IMR-90 (cell line): ENCODE measurements around the gene ENPP7.

ENCODE experiments used
- BHLHE40 ChIP-seq: fragments of 150-350 bp; IDR thresholded peaks from 2 replicates; pipeline ENCODE4 v1.6.1; 2016; ENCODE audit warnings: mild to moderate bottlenecking, low read depth, low read length
- CEBPB ChIP-seq: IDR thresholded peaks from 2 replicates; pipeline ENCODE4 v1.6.1; 2012; ENCODE audit warnings: low read depth, low read length, improper control_type of control experiment
- MAFK ChIP-seq: IDR thresholded peaks from 2 replicates; pipeline ENCODE4 v1.6.1; 2012; ENCODE audit warnings: low read depth, low read length, improper control_type of control experiment
- MAZ ChIP-seq: IDR thresholded peaks from 2 replicates; pipeline ENCODE4 v1.6.1; 2012; ENCODE audit warnings: low read depth, mild to moderate bottlenecking, low read length, improper control_type of control experiment, moderate library complexity, borderline replicate concordance
- NFE2L2 ChIP-seq: fragments of 150-350 bp; IDR thresholded peaks from 2 replicates; pipeline ENCODE4 v1.6.1; 2016; ENCODE audit warnings: low read depth, mild to moderate bottlenecking, low read length
- POLR2A ChIP-seq: IDR thresholded peaks from 2 replicates; pipeline ENCODE4 v1.6.1; 2012; ENCODE audit warnings: mild to moderate bottlenecking, low read depth, low read length
- RAD21 ChIP-seq: IDR thresholded peaks from 2 replicates; pipeline ENCODE4 v1.6.1; 2012; ENCODE audit warnings: low read length, improper control_type of control experiment
- SMC3 ChIP-seq: fragments of 150-350 bp; IDR thresholded peaks from 2 replicates; pipeline ENCODE4 v1.6.1; 2016; ENCODE audit warnings: low read depth, mild to moderate bottlenecking, antibody characterized with exemption, low read length, moderate library complexity
- TF ChIP-seq, protein P1 (sequence below): fragments of 150-350 bp; IDR thresholded peaks from 2 replicates; pipeline ENCODE4 v1.6.1; 2017; ENCODE audit warnings: mild to moderate bottlenecking, antibody characterized with exemption, low read length, low read depth
- TF ChIP-seq, protein P2 (sequence below): conservative IDR thresholded peaks from 2 replicates; pipeline ENCODE4 v1.5.1; 2012; ENCODE audit warnings: mild to moderate bottlenecking, low read depth, low read length, improper control_type of control experiment
- TF ChIP-seq, protein P3 (sequence below): fragments of 150-350 bp; IDR thresholded peaks from 2 replicates; pipeline ENCODE4 v1.6.1; 2016; ENCODE audit warnings: low read depth, mild to moderate bottlenecking, low read length, moderate library complexity, borderline replicate concordance

DNA sequence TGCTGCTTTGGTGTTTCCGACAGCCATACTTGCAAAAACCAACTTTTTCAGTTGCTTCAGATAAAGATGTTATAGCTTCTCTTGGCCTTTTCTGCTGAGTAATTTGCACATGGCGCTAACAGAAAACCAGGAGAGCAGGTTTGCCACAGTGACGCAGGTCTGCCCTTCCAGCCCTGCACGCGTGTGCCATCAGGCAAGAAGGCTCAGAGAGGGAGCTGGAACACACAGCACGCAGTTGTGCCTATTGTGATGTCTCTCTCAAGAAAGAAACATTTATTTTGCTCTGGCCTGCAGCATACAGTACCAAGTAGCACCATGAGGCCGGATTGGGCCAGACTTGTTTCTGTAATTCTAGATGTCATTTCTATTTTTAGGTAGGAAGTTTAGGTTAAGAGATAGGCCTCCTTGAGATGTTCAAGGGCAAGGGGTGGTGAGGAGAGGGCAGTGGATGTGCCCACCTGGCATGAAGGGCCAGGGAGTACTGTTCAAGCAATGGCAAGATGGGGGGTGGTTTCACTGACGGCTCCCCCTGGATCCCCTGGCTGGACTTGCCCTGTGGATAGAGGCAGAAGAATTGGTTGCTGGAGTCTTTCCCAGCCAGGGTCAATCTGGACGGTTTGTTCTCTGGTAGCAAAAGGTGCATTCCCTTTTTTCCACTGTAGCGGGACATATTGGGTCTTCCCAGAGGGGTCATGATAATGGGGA is 49.1 kb downstream of the ENPP7 start:
- no peak for TF ChIP-seq POLR2A
- TF ChIP-seq, protein P1, sequence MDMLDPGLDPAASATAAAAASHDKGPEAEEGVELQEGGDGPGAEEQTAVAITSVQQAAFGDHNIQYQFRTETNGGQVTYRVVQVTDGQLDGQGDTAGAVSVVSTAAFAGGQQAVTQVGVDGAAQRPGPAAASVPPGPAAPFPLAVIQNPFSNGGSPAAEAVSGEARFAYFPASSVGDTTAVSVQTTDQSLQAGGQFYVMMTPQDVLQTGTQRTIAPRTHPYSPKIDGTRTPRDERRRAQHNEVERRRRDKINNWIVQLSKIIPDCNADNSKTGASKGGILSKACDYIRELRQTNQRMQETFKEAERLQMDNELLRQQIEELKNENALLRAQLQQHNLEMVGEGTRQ: no peak
- TF ChIP-seq, protein P2, sequence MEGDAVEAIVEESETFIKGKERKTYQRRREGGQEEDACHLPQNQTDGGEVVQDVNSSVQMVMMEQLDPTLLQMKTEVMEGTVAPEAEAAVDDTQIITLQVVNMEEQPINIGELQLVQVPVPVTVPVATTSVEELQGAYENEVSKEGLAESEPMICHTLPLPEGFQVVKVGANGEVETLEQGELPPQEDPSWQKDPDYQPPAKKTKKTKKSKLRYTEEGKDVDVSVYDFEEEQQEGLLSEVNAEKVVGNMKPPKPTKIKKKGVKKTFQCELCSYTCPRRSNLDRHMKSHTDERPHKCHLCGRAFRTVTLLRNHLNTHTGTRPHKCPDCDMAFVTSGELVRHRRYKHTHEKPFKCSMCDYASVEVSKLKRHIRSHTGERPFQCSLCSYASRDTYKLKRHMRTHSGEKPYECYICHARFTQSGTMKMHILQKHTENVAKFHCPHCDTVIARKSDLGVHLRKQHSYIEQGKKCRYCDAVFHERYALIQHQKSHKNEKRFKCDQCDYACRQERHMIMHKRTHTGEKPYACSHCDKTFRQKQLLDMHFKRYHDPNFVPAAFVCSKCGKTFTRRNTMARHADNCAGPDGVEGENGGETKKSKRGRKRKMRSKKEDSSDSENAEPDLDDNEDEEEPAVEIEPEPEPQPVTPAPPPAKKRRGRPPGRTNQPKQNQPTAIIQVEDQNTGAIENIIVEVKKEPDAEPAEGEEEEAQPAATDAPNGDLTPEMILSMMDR: no peak
- TF ChIP-seq, protein P3, sequence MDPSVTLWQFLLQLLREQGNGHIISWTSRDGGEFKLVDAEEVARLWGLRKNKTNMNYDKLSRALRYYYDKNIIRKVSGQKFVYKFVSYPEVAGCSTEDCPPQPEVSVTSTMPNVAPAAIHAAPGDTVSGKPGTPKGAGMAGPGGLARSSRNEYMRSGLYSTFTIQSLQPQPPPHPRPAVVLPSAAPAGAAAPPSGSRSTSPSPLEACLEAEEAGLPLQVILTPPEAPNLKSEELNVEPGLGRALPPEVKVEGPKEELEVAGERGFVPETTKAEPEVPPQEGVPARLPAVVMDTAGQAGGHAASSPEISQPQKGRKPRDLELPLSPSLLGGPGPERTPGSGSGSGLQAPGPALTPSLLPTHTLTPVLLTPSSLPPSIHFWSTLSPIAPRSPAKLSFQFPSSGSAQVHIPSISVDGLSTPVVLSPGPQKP: no peak
- no peak for TF ChIP-seq RAD21
- no peak for TF ChIP-seq SMC3
- TF ChIP-seq CEBPB: no peak
- no peak for TF ChIP-seq MAZ
- no peak for TF ChIP-seq MAFK
- no peak for TF ChIP-seq NFE2L2
- no peak for TF ChIP-seq BHLHE40
